ENCODE measurements around the gene CD160.

CD160 gene

GRCh38 chr1:145757420-145757819, 38.1 kb downstream of the CD160 start (continued):
- TF ChIP-seq ZNF26 (tag by site-specific recombination; IDR thresholded peaks at IDR 0.05) (no peak), ZNF473 (tag by site-specific recombination; IDR thresholded peaks at IDR 0.05) (no peak), ZNF114 (tag by site-specific recombination; IDR thresholded peaks at IDR 0.05) (no peak), ZSCAN18 (tag by site-specific recombination; IDR thresholded peaks at IDR 0.05) (no peak), ZFHX2 (tag by site-specific recombination; conservative IDR thresholded peaks at IDR 0.05) (no peak)

- no peak for TF ChIP-seq ATF2 (tag by site-specific recombination; IDR thresholded peaks at IDR 0.05; ENCODE audit: low read depth)
- H3K4me1 ChIP-seq (ENCODE audit: control insufficient read depth, insufficient read depth, low read length) = no peaks in the 10 kb centered on the region
- H3K4me3 ChIP-seq (ENCODE audit: low read depth, low read length) = no peak overlapping the region
- peaks cover 0 to 27% of the 10 kb centered on the region in 2 experiments; a peak in 1 of 3 replicates for H3K36me3 ChIP-seq (ENCODE audit: control insufficient read depth in 2 of 2, insufficient read depth in 1 of 2, low read length in 2 of 2)
- POLR2A ChIA-PET = interaction anchor here (1.1 kb wide), 1 partner anchor 46 kb away, joined by 3 read pairs; no protein-coding TSS in a partner anchor
- CTCF ChIA-PET = no interaction called here
- H3K27ac ChIP-seq (ENCODE audit: extremely low read depth, low read depth, low read length) = no peak overlapping the region
- H3K9me3 ChIP-seq (ENCODE audit: control insufficient read depth, insufficient read depth, low read depth, low read length) = no peaks in the 10 kb centered on the region
Measured at GRCh38 chr1:145758116-145758515, 38.8 kb downstream of the CD160 start.

GRCh38 chr1:145758575-145758974, 39.3 kb downstream of the CD160 start:
- CTCF ChIA-PET = interaction anchor here (1.6 kb wide), 1 partner anchor 24 kb away, joined by 4 read pairs; no protein-coding TSS in a partner anchor

More at GRCh38 chr1:145758575-145758974, 39.3 kb downstream of the CD160 start:
- H3K9me3 ChIP-seq (ENCODE audit: control insufficient read depth, insufficient read depth, low read depth, low read length) = no peaks in the 10 kb centered on the region
- no peak overlapping the region for H3K4me3 ChIP-seq (ENCODE audit: low read depth, low read length)
- H3K36me3 ChIP-seq (ENCODE audit: control insufficient read depth in 2 of 2, insufficient read depth in 1 of 2, low read length in 2 of 2) = peaks cover 0 to 27% of the 10 kb centered on the region in 2 experiments; a peak in 1 of 3 replicates
- TF ChIP-seq PRDM6 (tag by site-specific recombination; IDR thresholded peaks at IDR 0.05) = no peak
- TF ChIP-seq ZBTB49 (tag by site-specific recombination; IDR thresholded peaks at IDR 0.05; ENCODE audit: low read depth) = no peak
- TF ChIP-seq ZNF621 (tag by site-specific recombination; IDR thresholded peaks at IDR 0.05) = no peak
- TF ChIP-seq ZNF391 (tag by site-specific recombination; IDR thresholded peaks at IDR 0.05; ENCODE audit: borderline replicate concordance, low read depth) = no peak
- no peak for TF ChIP-seq ZNF423 (tag by site-specific recombination; IDR thresholded peaks at IDR 0.05)
- no peak for TF ChIP-seq CTCF (tag by site-specific recombination; IDR thresholded peaks at IDR 0.05)
- TF ChIP-seq MEIS1 (CRISPR knock-in tag; IDR thresholded peaks at IDR 0.05; ENCODE audit: borderline replicate concordance) = no peak
- TF ChIP-seq PBX3 (CRISPR knock-in tag; IDR thresholded peaks at IDR 0.05) = no peak
- no peak for TF ChIP-seq ZNF660 (tag by site-specific recombination; IDR thresholded peaks at IDR 0.05)
- no peak for TF ChIP-seq ZNF521 (tag by site-specific recombination; IDR thresholded peaks at IDR 0.05)
- H3K27ac ChIP-seq (ENCODE audit: extremely low read depth, low read depth, low read length) = no peak overlapping the region
- H3K4me1 ChIP-seq (ENCODE audit: control insufficient read depth, insufficient read depth, low read length) = no peaks in the 10 kb centered on the region
- POLR2A ChIA-PET = interaction anchor here (1.1 kb wide), 1 partner anchor 45 kb away, joined by 3 read pairs; no protein-coding TSS in a partner anchor
